Neural crest cell (in vitro differentiated cells): ENCODE data around the gene COQ7. TPM values are rescaled to one million over a fixed set of nuclear protein-coding genes. Genes with fewer than 3 reads are reported as not detected.

Experiments
- DNase-seq: peaks from one replicate; pipeline ENCODE4 v3.0.0; 2021; ENCODE audit warnings: low read depth, mixed read lengths, low spot score
- H3K27ac Mint-ChIP-seq: one replicate; pipeline ENCODE4 v1.8.0; 2021; ENCODE audit warnings: mild to moderate bottlenecking, mixed read lengths; ENCODE audit not compliant: unreplicated experiment
- H3K27me3 Mint-ChIP-seq: 2 replicates; pipeline ENCODE4 v1.8.0; 2021; ENCODE audit warnings: low read depth, mild to moderate bottlenecking, mixed read lengths
- H3K36me3 Mint-ChIP-seq: 2 replicates; pipeline ENCODE4 v1.8.0; 2021; ENCODE audit warnings: low read depth, mild to moderate bottlenecking, mixed read lengths
- H3K4me1 Mint-ChIP-seq: 2 replicates; pipeline ENCODE4 v1.8.0; 2021; ENCODE audit warnings: mixed read lengths
- H3K4me3 Mint-ChIP-seq: one replicate; pipeline ENCODE4 v1.8.0; 2021; ENCODE audit warnings: mild to moderate bottlenecking, mixed read lengths
- H3K9me3 Mint-ChIP-seq: 2 replicates; pipeline ENCODE4 v1.8.0; 2021; ENCODE audit warnings: mixed read lengths
- CTCF ChIP-seq: fragments of 200-600 bp; sonication (generic); conservative IDR thresholded peaks from 2 replicates; pipeline ENCODE4 v1.5.0; 2021; ENCODE audit warnings: antibody characterized with exemption, mild to moderate bottlenecking
- long read RNA-seq: library from polyadenylated mRNA; unstranded; transcript quantifications from one replicate; pipeline ENCODE4 v2.0.0, GENCODE V29; 2020
- total RNA-seq: library from RNA; stranded (reverse); gene quantifications from 2 replicates; pipeline ENCODE4 v1.2.1, GENCODE V29; 2021

COQ7 gene
- 25.6 and 25.7 TPM in 2 replicates for total RNA-seq
- long read RNA-seq, transcript COQ7-201 (6 exons, 2,657 nt) = major isoform, 18 of 24 reads
- long read RNA-seq, partial matches to known transcripts = 0 of 24 reads
- long read RNA-seq, other reads (novel, unspliced or antisense) = 5 of 24 reads

- H3K4me1 Mint-ChIP-seq = peaks cover 10% of the 10 kb centered on the region
- peaks cover 6% of the 10 kb centered on the region for H3K36me3 Mint-ChIP-seq
- TF ChIP-seq CTCF = no peak
- peak; percentile 94 for DNase-seq
- H3K27ac Mint-ChIP-seq = peak within 1 kb of the TSS; percentile 87
- no peaks in the 10 kb centered on the region for H3K27me3 Mint-ChIP-seq
- H3K4me3 Mint-ChIP-seq = peak within 1 kb of the TSS; percentile 96
- no peaks in the 10 kb centered on the region for H3K9me3 Mint-ChIP-seq
Measured at GRCh38 chr16:19067349-19068236, at the start of gene COQ7. Gene COQ7 (plus strand): TSS chr16:19067614. CDS start chr16:19067665, 51 bp downstream.

GRCh38 chr16:19020689-19021088 is 46.7 kb upstream of the COQ7 start:
- H3K36me3 Mint-ChIP-seq = peaks cover 5% of the 10 kb centered on the region
- no peaks in the 10 kb centered on the region for H3K4me1 Mint-ChIP-seq
- no peak overlapping the region for H3K27ac Mint-ChIP-seq

GRCh38 chr16:19021747-19022146 is 45.7 kb upstream of the COQ7 start:
- no peak overlapping the region for H3K27ac Mint-ChIP-seq
- H3K4me3 Mint-ChIP-seq = no peak overlapping the region
- H3K4me1 Mint-ChIP-seq = no peaks in the 10 kb centered on the region

More at GRCh38 chr16:19020689-19021088, 46.7 kb upstream of the COQ7 start:
- DNase-seq = no peak
- Mint-ChIP-seq H3K9me3 (no peaks in the 10 kb centered on the region), H3K27me3 (no peaks in the 10 kb centered on the region), H3K4me3 (no peak overlapping the region)
- TF ChIP-seq CTCF = no peak

GRCh38 chr16:19027416-19027815 is 40.0 kb upstream of the COQ7 start:
- no peak overlapping the region for H3K27ac Mint-ChIP-seq
- DNase-seq = no peak
- peaks cover 3% of the 10 kb centered on the region for H3K36me3 Mint-ChIP-seq
- H3K9me3 Mint-ChIP-seq = no peaks in the 10 kb centered on the region
- H3K4me1 Mint-ChIP-seq = no peaks in the 10 kb centered on the region
- no peak overlapping the region for H3K4me3 Mint-ChIP-seq
- no peak for TF ChIP-seq CTCF
- H3K27me3 Mint-ChIP-seq = no peaks in the 10 kb centered on the region

More at GRCh38 chr16:19021747-19022146, 45.7 kb upstream of the COQ7 start:
- no peak for TF ChIP-seq CTCF
- DNase-seq = no peak
- no peaks in the 10 kb centered on the region for H3K27me3 Mint-ChIP-seq
- peaks cover 5% of the 10 kb centered on the region for H3K36me3 Mint-ChIP-seq
- no peaks in the 10 kb centered on the region for H3K9me3 Mint-ChIP-seq

- Mint-ChIP-seq H3K9me3 (no peaks in the 10 kb centered on the region), H3K4me3 (no peak overlapping the region), H3K27me3 (no peaks in the 10 kb centered on the region), H3K27ac (no peak overlapping the region), H3K4me1 (no peaks in the 10 kb centered on the region), H3K36me3 (peaks cover 2% of the 10 kb centered on the region)
- no peak for DNase-seq
- no peak for TF ChIP-seq CTCF
Measured at GRCh38 chr16:19029980-19030379, 37.4 kb upstream of the COQ7 start.
